Tibial nerve (tissue), 4 donors: Measurements from ENCODE around the gene SARM1.

ENCODE experiments used
- CTCF ChIP-seq, 5 experiments: fragments of 200-600 bp in 3 of 5; fragments of 450-650 bp in 2 of 5; sonication (generic) in 3 of 5; IDR thresholded peaks; one replicate each; pipeline ENCODE4 v1.5.1; 2016 to 2019; ENCODE audit warnings: antibody characterized with exemption in 5 of 5, mild to moderate bottlenecking in 3 of 5, moderate library complexity in 2 of 5
- EP300 ChIP-seq, 2 donors: sonication (generic); formaldehyde crosslinking; IDR thresholded peaks; one replicate each; pipeline ENCODE4 v1.6.1; 2017; ENCODE audit warnings: antibody characterized with exemption in 2 of 2, mild to moderate bottlenecking in 1 of 2
- POLR2A ChIP-seq, 2 donors: fragments of 450-650 bp; IDR thresholded peaks; one replicate each; pipeline ENCODE4 v1.6.1; 2017; ENCODE audit warnings: antibody characterized with exemption in 2 of 2, mild to moderate bottlenecking in 2 of 2, moderate library complexity in 2 of 2

DNA sequence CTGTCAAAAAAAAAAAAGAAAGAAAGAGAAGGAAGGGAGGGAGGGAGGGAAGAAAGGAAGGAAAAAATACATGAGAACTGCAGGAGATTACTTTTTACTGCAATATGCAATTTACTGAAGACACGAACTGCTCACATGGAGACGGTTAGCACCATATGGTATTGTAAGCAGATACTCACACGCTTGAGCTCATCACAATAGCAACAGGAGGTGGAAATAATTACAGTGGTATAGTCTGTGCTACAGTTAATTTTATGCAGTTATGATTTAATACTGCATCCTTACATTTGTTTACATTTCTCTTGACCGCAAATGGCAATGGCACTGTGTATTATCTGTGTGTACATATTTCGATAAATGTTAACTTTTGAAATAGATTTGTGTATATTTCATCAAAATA is 55.9 kb downstream of the SARM1 start:
- TF ChIP-seq CTCF (IDR thresholded peaks at IDR 0.05) (no peak), POLR2A (IDR thresholded peaks at IDR 0.05) (no peak), EP300 (IDR thresholded peaks at IDR 0.05) (no peak)
